GM21576 (cell line): ENCODE results near the gene MYH15.

ENCODE experiments used
- ATAC-seq: cut with Tn5 transposase; IDR thresholded peaks from one replicate; pipeline ENCODE4 v1.9.1; 2021; ENCODE audit warnings: mild to moderate bottlenecking, moderate library complexity; ENCODE audit not compliant: unreplicated experiment

Gene MYH15

GRCh38 chr3:108343491-108343890 is 166.9 kb downstream of the MYH15 start:
- ATAC-seq = no peak

DNA sequence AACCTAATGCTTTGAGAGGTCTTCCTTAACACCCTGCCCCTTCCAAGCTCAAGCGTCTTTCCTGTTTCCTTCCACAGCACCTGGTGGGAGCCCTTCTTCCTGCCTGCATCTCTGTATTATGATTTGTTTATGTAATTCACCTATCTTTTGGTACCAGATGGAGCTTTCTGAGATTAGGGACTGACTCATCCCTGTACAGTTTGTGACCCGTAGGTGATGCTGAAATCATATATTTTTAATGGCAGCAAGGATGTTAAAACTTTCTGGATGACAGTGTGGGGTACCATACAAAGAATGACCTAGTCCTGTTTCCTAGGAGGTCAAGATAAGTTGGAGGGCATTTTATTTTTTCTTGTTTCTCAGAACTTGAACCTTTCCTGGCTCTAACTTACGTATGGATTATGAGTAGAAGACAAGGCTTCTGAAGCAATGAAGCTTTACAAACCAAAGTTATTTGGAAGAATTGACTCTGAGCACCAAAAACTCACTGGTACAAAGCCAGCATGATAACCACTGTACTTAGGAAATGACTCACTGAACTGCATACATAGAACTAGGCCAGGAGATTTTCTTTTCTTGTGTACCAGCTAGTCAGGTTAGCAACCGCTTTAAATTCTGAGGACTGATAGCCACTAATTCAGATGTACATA is 167.4 kb downstream of the MYH15 start:
- peak; percentile 55 for ATAC-seq

GRCh38 chr3:108341911-108342310 is 168.5 kb downstream of the MYH15 start:
- ATAC-seq = no peak

DNA sequence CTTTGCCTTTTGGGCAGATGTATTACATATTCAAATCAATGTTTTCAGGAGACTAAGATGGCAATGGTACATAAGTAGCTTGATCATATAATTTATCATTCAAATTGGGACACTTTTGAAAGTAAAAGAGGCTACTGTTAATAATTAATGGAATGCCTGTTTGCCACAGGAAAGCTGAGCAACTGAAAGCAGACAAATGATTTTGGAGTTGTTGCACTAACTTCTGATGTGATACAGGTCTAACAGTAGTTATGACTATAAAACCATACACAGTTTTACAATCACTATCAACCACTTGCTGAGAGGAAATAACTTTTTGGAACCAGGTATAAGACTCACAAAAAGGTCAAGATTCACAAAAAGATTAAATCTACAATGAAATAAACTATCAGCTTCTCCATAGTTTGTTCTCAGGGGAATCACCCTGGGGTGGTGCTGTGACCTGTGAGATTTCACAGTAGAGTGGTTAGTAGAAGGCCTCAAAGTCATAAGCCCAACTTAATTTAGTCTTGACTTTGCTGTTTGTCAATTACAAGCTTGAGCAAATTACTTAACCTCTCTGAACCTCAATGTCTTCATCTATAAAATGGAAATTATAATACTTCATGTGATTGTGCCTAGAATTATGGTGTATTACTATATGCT is 171.4 kb downstream of the MYH15 start:
- ATAC-seq = no peak

DNA sequence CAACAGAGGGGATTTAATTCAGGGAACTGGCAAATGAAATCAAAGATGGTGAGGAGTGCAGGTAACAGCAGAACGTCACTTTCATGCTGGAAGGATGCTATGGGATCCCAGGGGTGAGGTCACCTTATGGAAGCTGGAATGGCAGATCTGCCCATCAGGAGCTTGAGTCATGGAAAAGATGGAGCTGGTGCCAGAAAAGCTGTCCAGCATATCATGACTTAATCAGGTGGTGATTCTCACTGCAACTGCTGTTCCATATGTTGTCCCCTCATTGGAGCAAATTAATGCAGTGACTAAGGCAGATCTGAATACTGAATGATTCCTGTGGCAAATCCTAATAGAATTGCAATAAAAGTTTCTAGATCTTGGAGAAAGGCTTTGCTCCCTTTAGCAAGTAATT is 175.7 kb downstream of the MYH15 start:
- ATAC-seq = no peak

- ATAC-seq = no peak
These were observed 176.4 kb downstream of the MYH15 start for GRCh38 chr3:108333961-108334360.

DNA sequence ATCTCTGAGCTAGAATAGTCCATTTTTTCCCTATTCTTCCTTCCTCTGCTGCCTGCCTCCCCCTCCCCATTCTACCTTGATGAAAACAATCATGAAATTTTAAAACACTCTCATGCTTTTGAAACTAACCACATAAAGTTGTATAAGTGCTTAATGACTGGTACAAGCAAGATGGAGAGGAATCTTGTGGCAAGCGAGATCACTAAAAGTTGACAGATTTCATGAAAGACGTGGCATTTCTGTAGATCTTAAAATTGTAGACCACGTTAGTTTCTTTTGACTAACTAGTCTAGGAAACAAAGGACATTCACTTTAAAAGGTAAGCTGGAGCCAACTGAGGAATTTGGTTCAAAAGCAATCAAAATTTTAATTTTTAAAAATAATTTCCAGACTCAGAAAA is 178.6 kb downstream of the MYH15 start:
- no peak for ATAC-seq
